AG04450 (cell line): ENCODE measurements around the gene FAM174A. TPM values are rescaled to one million over a fixed set of nuclear protein-coding genes. Genes with fewer than 3 reads are reported as not detected.

ENCODE experiments used
- CTCF ChIA-PET: fragments of 300-600, 350-600 bp; formaldehyde crosslinking; extraction: SDS; loops from one replicate; lab custom pipeline; 2022; ENCODE audit warnings: antibody characterized with exemption, inconsistent platforms; lab: Charles Lee
- POLR2A ChIA-PET: fragments of 350-600 bp; formaldehyde crosslinking; extraction: SDS; loops from one replicate; lab custom pipeline; 2021; ENCODE audit warnings: antibody characterized with exemption, inconsistent platforms; lab: Yijun Ruan, JAX
- DNase-seq: peaks from one replicate; pipeline ENCODE4 v3.0.0-alpha.2; 2011; ENCODE audit warnings: low read depth, low spot score
- H3K27ac ChIP-seq: one replicate; pipeline ENCODE4 v1.5.1; 2012; ENCODE audit warnings: low read depth, low read length, control low read depth
- H3K27me3 ChIP-seq: one replicate; pipeline ENCODE4 v1.6.0; 2012; ENCODE audit warnings: low read length; ENCODE audit not compliant: control insufficient read depth, insufficient read depth
- H3K4me3 ChIP-seq: 2 replicates; pipeline ENCODE4 v1.5.1; 2011; ENCODE audit warnings: mild to moderate bottlenecking, low read depth, low read length, control low read depth
- H3K9me3 ChIP-seq: 2 replicates; pipeline ENCODE4 v1.5.1; 2012; ENCODE audit warnings: low read length; ENCODE audit not compliant: control insufficient read depth, insufficient read depth
- CTCF ChIP-seq: IDR thresholded peaks from 2 replicates; pipeline ENCODE4 v1.5.1; 2011; ENCODE audit warnings: low read depth, low read length, control low read depth, inconsistent platforms
- polyA plus RNA-seq: library from polyadenylated mRNA; depleted of rRNA; stranded (reverse); fragments of >200 nt; gene quantifications from 2 replicates; pipeline ENCODE4 v1.2.3, GENCODE V29; 2011

The FAM174A gene
- polyA plus RNA-seq, 1 experiment = 8.4 TPM

- DNase-seq = no peak
- POLR2A ChIA-PET = no interaction called here
- CTCF ChIA-PET = no interaction called here
- Histone ChIP-seq H3K27ac (no peak overlapping the region), H3K4me3 (no peak overlapping the region), H3K27me3 (no peaks in the 10 kb centered on the region), H3K9me3 (no peaks in the 10 kb centered on the region)
- no peak for TF ChIP-seq CTCF
These were observed 31.4 kb downstream of the FAM174A start for GRCh38 chr5:100566382-100567141.

- no peaks in the 10 kb centered on the region for H3K27me3 ChIP-seq
- DNase-seq = no peak
- CTCF ChIA-PET = no interaction called here
- no peak overlapping the region for H3K4me3 ChIP-seq
- H3K9me3 ChIP-seq = no peaks in the 10 kb centered on the region
- POLR2A ChIA-PET = no interaction called here
- no peak for TF ChIP-seq CTCF
- no peak overlapping the region for H3K27ac ChIP-seq
These were observed 39.5 kb downstream of the FAM174A start for GRCh38 chr5:100574716-100575115.

- Histone ChIP-seq H3K27me3 (no peaks in the 10 kb centered on the region), H3K9me3 (no peaks in the 10 kb centered on the region), H3K27ac (no peak overlapping the region), H3K4me3 (no peak overlapping the region)
- DNase-seq = no peak
- ChIA-PET CTCF (no interaction called here), POLR2A (no interaction called here)
- no peak for TF ChIP-seq CTCF
These were observed 40.6 kb downstream of the FAM174A start for GRCh38 chr5:100575815-100576214.

- CTCF ChIA-PET = no interaction called here
- Histone ChIP-seq H3K27ac (no peak overlapping the region), H3K4me3 (no peak overlapping the region), H3K9me3 (no peaks in the 10 kb centered on the region), H3K27me3 (no peaks in the 10 kb centered on the region)
- TF ChIP-seq CTCF = no peak
- POLR2A ChIA-PET = no interaction called here
- no peak for DNase-seq
These were observed 41.1 kb downstream of the FAM174A start for GRCh38 chr5:100576217-100576751.

GRCh38 chr5:100577506-100577905, 42.3 kb downstream of the FAM174A start:
- Histone ChIP-seq H3K9me3 (no peaks in the 10 kb centered on the region), H3K4me3 (no peak overlapping the region), H3K27me3 (no peaks in the 10 kb centered on the region), H3K27ac (no peak overlapping the region)
- no peak for DNase-seq
- TF ChIP-seq CTCF = no peak
- POLR2A ChIA-PET = no interaction called here
- CTCF ChIA-PET = no interaction called here
